Stomach smooth muscle (tissue), 2 donors: ENCODE data around the gene RFNG.

Experiments
- H3K27ac ChIP-seq: one replicate; pipeline ENCODE4 v1.7.0; 2013; ENCODE audit warnings: mild to moderate bottlenecking, low read length, inconsistent platforms
- H3K27me3 ChIP-seq, 2 donors: one replicate each; pipeline ENCODE4 v1.7.0; 2013; ENCODE audit warnings: low read length in 2 of 2; ENCODE audit not compliant: insufficient read depth in 2 of 2, control insufficient read depth in 1 of 2
- H3K36me3 ChIP-seq, 2 donors: one replicate each; pipeline ENCODE4 v1.7.0; 2013; ENCODE audit warnings: low read length in 2 of 2; ENCODE audit not compliant: control insufficient read depth in 2 of 2, insufficient read depth in 2 of 2
- H3K4me1 ChIP-seq: one replicate; pipeline ENCODE4 v1.7.0; 2013; ENCODE audit warnings: low read length; ENCODE audit not compliant: control insufficient read depth, insufficient read depth
- H3K4me3 ChIP-seq, 2 donors: one replicate each; pipeline ENCODE4 v1.7.0; 2013; ENCODE audit warnings: low read length in 2 of 2
- H3K9ac ChIP-seq, 2 donors: one replicate each; pipeline ENCODE4 v1.7.0; 2013; ENCODE audit warnings: low read length in 2 of 2, mild to moderate bottlenecking in 1 of 2
- H3K9me3 ChIP-seq, 2 donors: one replicate each; pipeline ENCODE4 v1.7.0; 2013; ENCODE audit warnings: low read length in 2 of 2; ENCODE audit not compliant: control insufficient read depth in 2 of 2
- donor health status: healthy.
- donor health status: Pancreatic carcinoma.

Gene RFNG

DNA sequence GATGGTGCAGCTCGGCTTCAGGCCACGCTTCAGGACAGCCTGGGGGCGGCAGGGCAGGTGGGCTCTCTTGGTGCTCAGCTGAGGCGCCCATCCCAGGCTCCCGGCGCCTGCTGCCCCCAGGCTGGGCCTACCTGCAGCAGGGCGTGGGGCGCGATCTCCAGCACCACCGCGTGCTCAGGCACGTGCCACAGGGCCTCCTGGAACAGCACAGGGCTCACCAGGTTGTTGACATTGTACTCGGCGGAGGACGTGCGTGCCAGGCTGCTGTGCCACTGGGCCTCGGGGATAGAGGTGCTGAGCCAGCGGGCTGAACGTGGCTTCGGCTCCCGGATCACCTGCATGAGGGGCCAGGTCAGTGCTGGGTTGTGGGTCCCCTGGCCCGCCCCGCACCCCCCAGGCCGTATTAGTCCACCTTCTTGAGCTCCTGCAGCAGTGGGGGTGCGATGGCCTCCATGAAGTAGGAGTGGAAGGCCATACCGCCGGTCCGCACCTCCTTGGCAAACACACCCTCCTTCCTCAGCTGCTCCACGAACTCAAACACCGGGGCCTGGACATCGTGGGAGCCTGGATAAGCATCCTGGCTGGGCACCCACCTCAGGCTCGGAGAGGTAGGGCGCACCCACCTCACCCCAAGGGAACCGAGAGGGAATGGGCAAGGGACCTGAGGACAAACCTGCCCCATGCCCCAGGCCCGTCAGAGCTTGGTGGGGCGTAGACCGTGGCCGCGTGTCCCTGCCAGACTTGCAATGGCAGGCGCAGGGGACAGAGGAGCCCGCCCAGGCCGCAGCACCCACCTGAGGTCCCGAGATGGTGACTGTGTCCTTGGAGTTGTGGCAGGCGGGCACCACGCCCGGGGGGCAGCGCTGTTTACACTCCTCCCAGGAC is 37.5 kb upstream of the RFNG start:
- Histone ChIP-seq H3K4me1 (no peaks in the 10 kb centered on the region), H3K36me3 (peaks cover 41 to 42% of the 10 kb centered on the region in 2 donors), H3K4me3 (no peak overlapping the region), H3K9me3 (no peaks in the 10 kb centered on the region), H3K27me3 (no peaks in the 10 kb centered on the region), H3K27ac (no peak overlapping the region), H3K9ac (no peak overlapping the region)

DNA sequence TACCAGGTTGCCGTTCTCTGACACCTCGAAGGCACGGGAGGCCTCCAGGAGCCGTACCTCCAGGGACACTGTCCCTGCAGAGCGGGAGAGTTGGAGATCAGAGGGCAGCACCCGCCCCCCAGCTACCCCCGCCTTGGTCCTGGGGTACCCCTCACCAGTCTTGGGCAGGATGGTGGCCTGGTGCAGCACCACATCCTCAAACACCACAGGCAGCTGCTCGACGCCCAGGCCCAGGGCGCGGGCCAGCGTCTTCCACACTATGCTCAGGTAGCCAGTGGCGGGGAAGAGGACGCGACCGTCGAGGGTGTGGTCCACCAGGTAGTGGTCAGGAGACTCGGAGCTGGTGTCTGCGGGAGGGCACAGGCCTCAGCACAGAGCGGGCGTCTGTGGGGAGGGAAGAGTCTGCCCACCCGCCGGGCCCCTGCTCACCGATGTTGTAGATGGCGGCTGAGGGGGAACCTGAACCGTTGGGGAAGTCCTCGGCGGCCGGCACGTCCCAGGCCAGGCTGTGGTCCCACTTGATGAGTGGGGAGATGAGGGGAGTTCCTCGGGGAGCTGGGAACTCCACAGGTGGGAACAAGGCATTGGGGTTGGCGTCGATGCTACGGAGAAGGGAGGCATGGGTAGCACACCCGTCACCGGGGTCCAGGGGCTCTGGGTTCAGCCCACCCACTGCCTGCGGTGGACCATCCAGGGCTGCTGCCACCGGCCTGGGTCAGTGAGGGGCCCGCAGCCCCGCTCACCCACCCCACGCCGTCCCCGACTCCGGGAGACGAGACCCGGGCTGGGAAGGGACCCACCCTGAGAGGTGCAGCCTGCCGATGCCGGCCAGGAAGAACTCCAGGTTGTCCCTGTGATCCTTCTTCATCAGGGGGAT is 36.6 kb upstream of the RFNG start:
- H3K9ac ChIP-seq: no peak overlapping the region
- H3K27ac ChIP-seq: no peak overlapping the region
- H3K9me3 ChIP-seq: no peaks in the 10 kb centered on the region
- H3K4me3 ChIP-seq: no peak overlapping the region
- H3K36me3 ChIP-seq: peaks cover 41 to 43% of the 10 kb centered on the region in 2 donors
- no peaks in the 10 kb centered on the region for H3K4me1 ChIP-seq
- H3K27me3 ChIP-seq: no peaks in the 10 kb centered on the region

DNA sequence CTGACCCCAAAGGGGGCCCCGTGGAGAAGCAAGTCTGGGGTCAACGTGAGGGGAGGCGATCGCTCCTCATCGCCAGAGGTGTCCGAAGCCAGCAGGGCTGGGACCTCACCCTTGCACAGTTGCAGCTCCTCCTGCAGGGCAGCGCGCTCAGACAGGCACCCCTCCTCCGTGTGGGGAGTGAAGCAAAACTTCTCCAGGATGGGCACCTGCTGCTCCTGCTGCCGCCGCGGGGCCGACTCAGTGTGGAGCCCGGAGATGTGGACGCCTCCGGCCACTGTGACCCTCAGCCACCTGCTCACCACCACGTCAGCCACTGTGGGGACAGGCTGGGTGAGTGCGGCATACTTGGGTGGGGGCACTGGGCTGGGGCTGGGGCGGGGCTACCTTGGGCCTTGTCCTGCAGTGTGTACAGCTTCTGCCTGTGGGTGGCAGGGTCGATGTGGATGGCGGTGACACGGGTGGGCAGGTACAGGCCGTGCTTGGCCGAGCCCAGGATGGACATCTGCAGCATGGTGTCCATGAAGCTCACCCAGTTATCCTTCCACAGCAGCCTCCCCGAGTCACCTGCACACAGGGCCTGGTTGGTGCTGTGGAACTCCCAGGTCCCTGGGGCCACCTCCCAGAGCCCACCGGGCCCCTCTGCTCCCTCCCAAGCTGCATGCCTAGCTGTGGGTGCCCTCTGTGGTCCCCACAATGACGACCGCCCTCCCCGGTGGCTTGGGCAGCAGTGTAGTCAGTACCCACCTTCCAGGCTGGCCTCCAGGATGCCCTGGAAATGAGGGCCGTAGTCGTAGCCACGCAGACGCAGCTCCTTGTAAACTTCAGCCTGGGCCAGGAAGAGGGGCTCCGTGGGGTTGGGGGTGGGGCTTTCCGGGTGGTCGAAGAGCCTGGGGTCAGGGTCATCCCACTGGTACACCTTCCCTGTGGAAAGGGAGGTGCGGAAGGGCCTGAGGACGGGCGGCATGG is 35.6 kb upstream of the RFNG start:
- Histone ChIP-seq H3K27ac (no peak overlapping the region), H3K4me3 (no peak overlapping the region), H3K9ac (no peak overlapping the region), H3K4me1 (no peaks in the 10 kb centered on the region), H3K27me3 (no peaks in the 10 kb centered on the region), H3K36me3 (peaks cover 41 to 45% of the 10 kb centered on the region in 2 donors), H3K9me3 (no peaks in the 10 kb centered on the region)

DNA sequence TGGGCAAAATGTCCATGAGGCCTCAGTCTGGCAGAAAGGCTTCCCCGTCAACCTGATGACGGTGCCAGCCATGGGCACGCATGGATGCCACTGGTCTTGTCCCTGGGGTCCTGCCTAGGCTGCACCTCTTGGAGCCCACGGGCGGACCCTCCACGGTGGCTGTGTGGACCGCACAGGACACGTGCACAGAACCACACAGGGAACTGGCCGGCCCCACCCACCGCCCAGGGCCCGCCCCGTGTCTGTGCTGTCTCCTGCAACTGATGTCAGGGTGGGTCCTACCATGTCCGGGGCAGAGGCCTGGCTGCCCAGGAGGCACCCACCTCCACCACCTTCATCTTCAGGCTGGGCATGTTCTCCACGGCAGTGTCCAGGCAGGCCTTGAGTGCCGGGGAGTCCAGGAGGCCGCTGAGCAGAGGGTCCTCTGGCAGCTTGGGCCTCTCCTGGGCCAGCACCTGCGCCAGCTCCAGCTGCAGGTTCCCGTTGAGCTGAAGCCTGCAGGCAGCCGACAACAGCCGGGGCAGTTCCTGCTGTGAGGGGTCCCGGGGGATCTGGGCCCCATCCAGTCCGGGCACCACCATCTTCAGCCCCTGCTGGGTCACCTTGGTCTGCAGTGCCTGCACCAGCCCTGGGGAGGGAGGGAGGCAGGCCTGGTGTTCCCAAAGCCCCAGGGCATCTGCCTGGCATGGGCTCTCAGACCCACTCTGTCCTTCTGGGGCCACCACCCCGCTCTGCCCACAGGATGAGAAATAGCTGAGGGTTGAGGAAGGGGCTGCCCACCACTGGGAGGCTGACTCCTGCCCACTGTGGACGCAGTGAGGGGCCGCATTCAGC is 34.5 kb upstream of the RFNG start:
- Histone ChIP-seq H3K4me1 (no peaks in the 10 kb centered on the region), H3K9me3 (no peaks in the 10 kb centered on the region), H3K9ac (no peak overlapping the region), H3K36me3 (peaks cover 38 to 48% of the 10 kb centered on the region in 2 donors), H3K27ac (no peak overlapping the region), H3K4me3 (no peak overlapping the region), H3K27me3 (no peaks in the 10 kb centered on the region)

DNA sequence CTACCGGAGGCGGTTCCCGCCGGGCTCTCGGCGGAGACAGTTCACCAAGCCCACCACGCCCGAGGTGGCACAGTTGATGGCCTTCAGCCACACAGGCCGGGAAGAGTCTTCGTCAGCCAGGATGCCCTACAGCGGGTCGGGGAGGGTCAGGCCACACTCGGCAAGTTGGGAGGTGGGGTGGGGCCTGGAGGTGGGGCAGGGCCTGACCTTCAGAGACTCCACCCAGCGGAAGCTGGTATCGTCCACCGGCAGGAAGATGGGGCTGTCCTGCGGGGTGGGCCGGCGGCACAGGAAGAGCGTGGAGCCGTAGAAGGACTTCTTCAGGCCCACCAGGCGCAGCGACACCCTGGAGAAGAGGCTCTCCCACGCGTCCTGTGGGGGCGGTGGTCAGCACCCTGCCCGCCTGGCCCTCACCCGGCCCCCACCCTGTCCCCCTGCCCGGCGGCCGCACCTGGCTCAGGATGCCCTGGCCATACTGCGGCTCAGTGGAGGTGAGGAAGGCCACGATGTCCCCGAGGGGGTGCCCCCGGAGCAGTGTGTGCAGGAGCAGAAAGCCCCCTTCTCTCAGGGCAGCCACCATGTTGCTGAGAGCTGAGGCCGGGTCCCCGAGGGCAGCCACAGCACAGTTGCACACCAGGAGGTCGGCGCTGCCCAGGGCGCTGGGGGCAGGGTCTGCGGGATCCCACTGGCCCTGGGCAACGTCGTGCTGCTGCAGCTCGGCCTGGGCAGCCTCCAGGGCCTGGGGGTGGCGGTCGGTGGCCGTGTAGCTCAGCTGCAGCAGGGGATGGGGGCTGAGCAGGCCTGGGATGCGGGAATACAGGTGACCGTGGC is 33.6 kb upstream of the RFNG start:
- peaks cover 30 to 48% of the 10 kb centered on the region in 2 donors for H3K36me3 ChIP-seq
- H3K27ac ChIP-seq: no peak overlapping the region
- H3K27me3 ChIP-seq: no peaks in the 10 kb centered on the region
- no peaks in the 10 kb centered on the region for H3K4me1 ChIP-seq
- no peaks in the 10 kb centered on the region for H3K9me3 ChIP-seq
- no peak overlapping the region for H3K9ac ChIP-seq
- no peak overlapping the region for H3K4me3 ChIP-seq

DNA sequence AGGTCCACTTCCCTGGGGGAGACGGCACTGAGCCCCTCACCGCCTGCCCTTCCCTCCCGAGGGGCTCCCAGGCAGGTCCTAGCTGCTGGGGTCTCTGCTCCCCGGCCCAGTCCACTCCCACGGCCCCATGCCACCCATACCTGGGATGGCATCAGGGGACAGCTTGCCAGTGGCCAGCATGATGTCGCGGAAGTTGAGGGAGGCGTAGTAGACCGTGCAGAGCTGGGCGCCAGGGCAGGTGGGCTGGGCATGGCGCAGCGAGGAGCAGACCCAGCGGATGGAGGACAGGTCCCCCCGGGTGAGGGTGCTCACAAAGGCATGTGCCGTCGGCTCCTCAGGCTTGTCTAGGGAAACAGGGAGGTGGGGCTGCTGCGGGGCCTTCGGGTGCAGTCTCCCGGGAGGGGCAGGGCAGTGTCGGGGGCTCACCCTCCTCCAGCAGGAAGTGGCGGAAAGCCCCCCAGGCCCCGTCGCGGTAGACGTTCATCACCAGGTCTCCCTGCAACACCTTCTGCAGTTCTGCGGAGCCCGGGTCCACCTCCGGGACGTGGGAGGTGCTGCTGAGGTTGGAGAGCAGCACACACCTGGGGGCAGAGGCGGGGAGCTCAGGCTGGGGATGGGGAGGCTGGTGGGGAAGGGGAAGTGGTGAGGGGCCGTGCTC is 32.9 kb upstream of the RFNG start:
- Histone ChIP-seq H3K27ac (no peak overlapping the region), H3K27me3 (no peaks in the 10 kb centered on the region), H3K4me1 (no peaks in the 10 kb centered on the region), H3K9me3 (no peaks in the 10 kb centered on the region), H3K36me3 (peaks cover 25 to 46% of the 10 kb centered on the region in 2 donors), H3K4me3 (no peak overlapping the region), H3K9ac (no peak overlapping the region)

DNA sequence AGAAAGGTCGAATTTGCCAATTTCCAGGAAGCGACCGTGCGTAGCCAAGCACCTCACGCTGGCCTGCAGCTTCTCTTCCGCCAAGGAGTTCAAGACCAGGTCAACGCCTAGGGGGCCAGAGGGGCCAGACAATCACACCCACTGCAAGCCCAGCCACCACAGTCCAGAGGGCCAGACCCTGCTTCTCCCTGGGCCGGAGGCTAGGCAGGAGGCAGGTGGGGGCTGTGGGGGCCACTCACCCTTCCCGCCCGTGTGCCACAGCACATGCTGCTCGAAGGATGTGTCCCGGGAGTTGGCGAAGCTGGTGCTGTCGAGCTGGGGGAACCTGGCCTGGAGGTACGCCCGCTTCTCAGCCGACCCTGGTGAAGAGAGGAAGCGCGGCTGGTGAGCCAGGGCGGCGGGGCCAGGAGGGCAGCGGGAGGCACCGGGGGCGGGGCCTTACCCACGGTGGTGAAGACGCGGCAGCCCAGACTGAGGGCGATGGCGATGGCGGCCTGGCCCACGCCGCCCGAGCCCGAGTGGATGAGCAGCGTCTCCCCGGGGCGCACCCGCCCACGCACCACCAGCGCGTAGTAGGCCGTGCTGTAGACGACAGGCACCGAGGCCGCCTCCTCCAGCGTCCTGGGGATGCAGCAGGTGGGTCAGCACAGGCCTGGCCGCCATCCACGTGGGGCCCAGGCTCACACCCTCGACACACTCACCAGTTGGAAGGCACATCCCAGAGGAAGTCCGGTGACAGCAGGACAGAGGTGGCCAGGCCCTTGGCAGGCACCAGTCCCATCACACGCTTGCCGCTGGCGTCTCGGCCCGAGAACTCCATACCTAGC is 32.1 kb upstream of the RFNG start:
- Histone ChIP-seq H3K36me3 (peaks cover 24 to 43% of the 10 kb centered on the region in 2 donors), H3K9ac (no peak overlapping the region), H3K27me3 (no peaks in the 10 kb centered on the region), H3K4me1 (no peaks in the 10 kb centered on the region), H3K4me3 (no peak overlapping the region), H3K27ac (no peak overlapping the region), H3K9me3 (no peaks in the 10 kb centered on the region)

DNA sequence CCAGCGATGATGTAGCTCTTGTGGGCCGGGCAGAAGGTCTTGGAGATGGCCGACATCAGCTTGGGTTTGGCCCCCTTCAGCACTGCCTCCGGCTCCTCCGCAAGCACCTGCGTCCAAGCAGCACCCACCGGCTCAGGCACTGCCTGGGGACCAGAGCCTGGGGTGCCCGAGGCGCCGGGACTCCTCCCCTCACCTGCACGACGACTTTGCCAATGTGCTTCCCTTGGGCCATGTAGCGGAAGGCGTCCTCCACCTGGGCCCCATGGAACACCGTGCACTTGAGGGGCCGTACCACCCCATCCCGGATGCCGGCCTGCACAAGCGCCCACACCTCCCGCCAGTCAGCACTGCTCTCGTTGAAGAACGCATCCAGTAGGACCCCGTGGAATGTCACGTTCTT is 31.4 kb upstream of the RFNG start:
- H3K27me3 ChIP-seq: no peaks in the 10 kb centered on the region
- H3K4me1 ChIP-seq: no peaks in the 10 kb centered on the region
- H3K9me3 ChIP-seq: no peaks in the 10 kb centered on the region
- no peak overlapping the region for H3K9ac ChIP-seq
- no peak overlapping the region for H3K4me3 ChIP-seq
- H3K27ac ChIP-seq: no peak overlapping the region
- H3K36me3 ChIP-seq: peaks cover 19 to 40% of the 10 kb centered on the region in 2 donors
